Astrocyte (in vitro differentiated cells and primary cell): Measurements from ENCODE around the gene ZP2. TPM values are rescaled to one million over a fixed set of nuclear protein-coding genes. Genes with fewer than 3 reads are reported as not detected.

Experiments
- DNase-seq: peaks from one replicate; pipeline ENCODE4 v3.0.0-alpha.2; 2010; ENCODE audit warnings: low read depth
- FAIRE-seq: peaks from 2 replicates; lab custom pipeline; 2011; peaks lifted over from hg19 to GRCh38; lab: Jason Lieb, UNC
- H2AFZ ChIP-seq: 2 replicates; pipeline ENCODE4 v1.6.0; 2012; ENCODE audit warnings: low read depth, low read length, inconsistent platforms
- H3K27ac ChIP-seq: 2 replicates; pipeline ENCODE4 v1.5.1; 2011; ENCODE audit warnings: low read depth, low read length, inconsistent platforms
- H3K27me3 ChIP-seq: 2 replicates; pipeline ENCODE4 v1.6.0; 2011; ENCODE audit warnings: low read length, inconsistent platforms; ENCODE audit not compliant: insufficient read depth
- H3K36me3 ChIP-seq: 2 replicates; pipeline ENCODE4 v1.5.1; 2011; ENCODE audit warnings: low read length, inconsistent platforms; ENCODE audit not compliant: insufficient read depth
- H3K4me1 ChIP-seq: 2 replicates; pipeline ENCODE4 v1.5.1; 2011; ENCODE audit warnings: low read length, inconsistent platforms; ENCODE audit not compliant: insufficient read depth
- H3K4me2 ChIP-seq: 2 replicates; pipeline ENCODE4 v1.6.0; 2012; ENCODE audit warnings: low read length, inconsistent platforms
- H3K4me3 ChIP-seq: 2 replicates; pipeline ENCODE4 v1.5.1; 2011; ENCODE audit warnings: low read depth, mild to moderate bottlenecking, low read length, inconsistent platforms; ENCODE audit not compliant: insufficient read depth
- H3K79me2 ChIP-seq: 2 replicates; pipeline ENCODE4 v1.6.0; 2012; ENCODE audit warnings: mild to moderate bottlenecking, low read length, inconsistent platforms; ENCODE audit not compliant: insufficient read depth
- H3K9ac ChIP-seq: 2 replicates; pipeline ENCODE4 v1.6.0; 2012; ENCODE audit warnings: mild to moderate bottlenecking, low read length, inconsistent platforms
- H3K9me3 ChIP-seq: 2 replicates; pipeline ENCODE4 v1.5.1; 2012; ENCODE audit warnings: low read depth, mild to moderate bottlenecking, low read length, inconsistent platforms; ENCODE audit not compliant: insufficient read depth
- H4K20me1 ChIP-seq: 2 replicates; pipeline ENCODE4 v1.6.0; 2012; ENCODE audit warnings: low read length, inconsistent platforms; ENCODE audit not compliant: insufficient read depth
- H3K27ac Mint-ChIP-seq: one replicate; pipeline ENCODE4 v1.8.0; 2021; ENCODE audit warnings: mild to moderate bottlenecking, mixed read lengths; ENCODE audit not compliant: unreplicated experiment
- H3K27me3 Mint-ChIP-seq: one replicate; pipeline ENCODE4 v1.8.0; 2021; ENCODE audit warnings: low read depth, mixed read lengths; ENCODE audit not compliant: unreplicated experiment
- H3K36me3 Mint-ChIP-seq: one replicate; pipeline ENCODE4 v1.8.0; 2021; ENCODE audit warnings: low read depth, mixed read lengths; ENCODE audit not compliant: unreplicated experiment
- H3K4me1 Mint-ChIP-seq: one replicate; pipeline ENCODE4 v1.8.0; 2021; ENCODE audit warnings: low read depth, mixed read lengths; ENCODE audit not compliant: unreplicated experiment
- H3K4me3 Mint-ChIP-seq: one replicate; pipeline ENCODE4 v1.8.0; 2021; ENCODE audit warnings: mild to moderate bottlenecking, moderate library complexity, mixed read lengths; ENCODE audit not compliant: unreplicated experiment
- H3K9me3 Mint-ChIP-seq: one replicate; pipeline ENCODE4 v1.8.0; 2021; ENCODE audit warnings: mild to moderate bottlenecking, mixed read lengths; ENCODE audit not compliant: unreplicated experiment
- EZH2 ChIP-seq: IDR thresholded peaks from 2 replicates; pipeline ENCODE4 v1.6.1; 2012; ENCODE audit warnings: mild to moderate bottlenecking, low read length, inconsistent platforms; ENCODE audit not compliant: insufficient read depth
- total RNA-seq: library from RNA; stranded (reverse); gene quantifications from 2 replicates; pipeline ENCODE4 v1.2.1, GENCODE V29; 2021
- TF ChIP-seq, protein P1 (sequence below): IDR thresholded peaks from 2 replicates; pipeline ENCODE4 v1.5.1; 2011; ENCODE audit warnings: low read depth, mild to moderate bottlenecking, inconsistent platforms, low read length, moderate library complexity; ENCODE audit not compliant: insufficient read depth

The ZP2 gene
- total RNA-seq, 1 donor from 2014 or later: not detected

DNA sequence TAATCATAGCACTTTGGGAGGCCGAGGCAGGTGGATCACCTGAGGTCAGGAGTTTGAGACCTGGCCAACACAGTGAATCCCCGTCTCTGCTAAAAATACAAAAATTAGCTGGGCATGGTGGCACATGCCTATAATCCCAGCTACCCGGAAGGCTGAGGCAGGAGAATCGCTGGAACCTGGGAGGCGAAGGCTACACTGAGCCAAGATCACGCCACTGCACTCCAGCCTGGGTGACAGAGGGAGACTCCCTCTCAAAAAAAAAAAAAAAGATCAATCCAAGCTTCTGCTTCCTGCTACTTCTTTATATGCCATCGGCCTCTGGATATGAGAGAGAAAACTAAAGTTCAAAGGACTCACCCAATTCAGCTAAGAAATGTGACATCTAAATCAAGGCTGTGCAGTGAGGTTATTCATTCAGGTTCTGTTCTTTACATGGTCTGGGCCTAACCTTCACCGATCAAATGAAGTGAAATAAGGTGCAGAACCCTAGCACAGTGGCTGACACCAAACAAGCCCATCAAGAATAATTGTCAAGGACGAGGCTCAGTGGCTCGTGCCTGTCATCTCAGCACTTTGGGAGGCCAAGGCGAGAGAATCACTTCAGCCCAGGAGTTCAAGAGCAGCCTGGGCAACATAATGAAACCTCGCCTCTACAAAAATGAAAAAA is 25.6 kb downstream of the ZP2 start:
- Mint-ChIP-seq H3K9me3 (peaks cover 6% of the 10 kb centered on the region), H3K27ac (no peak overlapping the region), H3K4me1 (peaks cover 14% of the 10 kb centered on the region), H3K27me3 (no peaks in the 10 kb centered on the region), H3K4me3 (no peak overlapping the region), H3K36me3 (peaks cover 22% of the 10 kb centered on the region)
- Histone ChIP-seq H4K20me1 (no peaks in the 10 kb centered on the region), H3K9ac (no peak overlapping the region), H3K79me2 (no peaks in the 10 kb centered on the region), H3K27ac (no peak overlapping the region), H3K36me3 (no peaks in the 10 kb centered on the region), H2AFZ (no peak overlapping the region), H3K9me3 (no peaks in the 10 kb centered on the region), H3K4me2 (peak overlapping the region; percentile 35), H3K4me3 (no peak overlapping the region), H3K27me3 (no peaks in the 10 kb centered on the region), H3K4me1 (peaks cover 10% of the 10 kb centered on the region)
- no peak for FAIRE-seq
- TF ChIP-seq, protein P1, sequence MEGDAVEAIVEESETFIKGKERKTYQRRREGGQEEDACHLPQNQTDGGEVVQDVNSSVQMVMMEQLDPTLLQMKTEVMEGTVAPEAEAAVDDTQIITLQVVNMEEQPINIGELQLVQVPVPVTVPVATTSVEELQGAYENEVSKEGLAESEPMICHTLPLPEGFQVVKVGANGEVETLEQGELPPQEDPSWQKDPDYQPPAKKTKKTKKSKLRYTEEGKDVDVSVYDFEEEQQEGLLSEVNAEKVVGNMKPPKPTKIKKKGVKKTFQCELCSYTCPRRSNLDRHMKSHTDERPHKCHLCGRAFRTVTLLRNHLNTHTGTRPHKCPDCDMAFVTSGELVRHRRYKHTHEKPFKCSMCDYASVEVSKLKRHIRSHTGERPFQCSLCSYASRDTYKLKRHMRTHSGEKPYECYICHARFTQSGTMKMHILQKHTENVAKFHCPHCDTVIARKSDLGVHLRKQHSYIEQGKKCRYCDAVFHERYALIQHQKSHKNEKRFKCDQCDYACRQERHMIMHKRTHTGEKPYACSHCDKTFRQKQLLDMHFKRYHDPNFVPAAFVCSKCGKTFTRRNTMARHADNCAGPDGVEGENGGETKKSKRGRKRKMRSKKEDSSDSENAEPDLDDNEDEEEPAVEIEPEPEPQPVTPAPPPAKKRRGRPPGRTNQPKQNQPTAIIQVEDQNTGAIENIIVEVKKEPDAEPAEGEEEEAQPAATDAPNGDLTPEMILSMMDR: no peak
- no peak for TF ChIP-seq EZH2
- DNase-seq: no peak

DNA sequence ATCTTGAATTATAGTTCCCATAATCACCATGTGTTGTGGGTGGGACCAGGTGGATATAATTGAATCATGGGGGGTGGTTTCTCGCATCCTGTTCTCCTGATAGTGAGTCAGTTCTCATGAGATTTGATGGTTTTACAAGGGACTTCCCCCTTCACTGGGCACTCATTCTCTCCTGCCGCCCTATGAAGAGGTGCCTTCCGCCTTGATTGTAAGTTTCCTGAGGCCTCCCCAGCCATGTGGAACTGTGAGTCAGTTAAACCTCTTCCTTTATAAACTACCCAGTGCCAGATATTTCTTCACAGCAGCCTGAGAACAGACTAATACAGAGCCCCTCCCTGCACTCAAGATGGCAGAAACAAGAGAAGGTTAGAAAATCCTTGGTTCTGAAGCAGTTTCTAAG is 26.5 kb downstream of the ZP2 start:
- FAIRE-seq: no peak
- Mint-ChIP-seq H3K27ac (no peak overlapping the region), H3K9me3 (peaks cover 6% of the 10 kb centered on the region), H3K27me3 (no peaks in the 10 kb centered on the region), H3K36me3 (peaks cover 28% of the 10 kb centered on the region), H3K4me1 (peaks cover 14% of the 10 kb centered on the region), H3K4me3 (no peak overlapping the region)
- Histone ChIP-seq H3K4me3 (no peak overlapping the region), H3K4me2 (no peak overlapping the region), H3K27ac (no peak overlapping the region), H3K4me1 (peaks cover 10% of the 10 kb centered on the region), H3K36me3 (peaks cover under 1% of the 10 kb centered on the region), H2AFZ (no peak overlapping the region), H3K9ac (no peak overlapping the region), H3K79me2 (no peaks in the 10 kb centered on the region), H3K27me3 (no peaks in the 10 kb centered on the region), H4K20me1 (no peaks in the 10 kb centered on the region), H3K9me3 (no peaks in the 10 kb centered on the region)
- no peak for DNase-seq
- TF ChIP-seq, protein P1: no peak
- no peak for TF ChIP-seq EZH2

DNA sequence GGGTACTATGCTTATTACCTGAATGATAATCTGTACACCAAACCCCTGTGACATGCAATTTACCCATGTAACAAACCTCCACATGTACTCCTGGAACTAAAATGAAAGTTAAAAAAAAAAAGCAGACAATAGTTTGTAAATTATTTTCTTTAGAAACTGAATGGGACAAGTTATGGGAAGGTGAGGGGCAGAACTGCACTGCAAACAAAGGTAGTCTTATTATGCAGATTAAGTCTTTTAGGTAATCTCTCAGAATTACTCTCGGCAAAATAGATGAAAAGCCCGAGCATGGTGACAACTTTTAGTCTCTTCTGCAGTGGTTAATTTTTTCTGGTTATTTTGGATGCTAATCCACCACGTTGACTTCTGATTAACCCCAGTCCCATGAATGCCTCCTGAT is 27.4 kb downstream of the ZP2 start:
- no peak for FAIRE-seq
- H3K36me3 Mint-ChIP-seq: peaks cover 37% of the 10 kb centered on the region
- TF ChIP-seq, protein P1: no peak
- TF ChIP-seq EZH2: no peak

More for the DNA sequence above, 27.4 kb downstream of the ZP2 start:
- H3K9me3 ChIP-seq: no peaks in the 10 kb centered on the region
- no peaks in the 10 kb centered on the region for H4K20me1 ChIP-seq
- no peak overlapping the region for H3K4me3 ChIP-seq
- no peaks in the 10 kb centered on the region for H3K79me2 ChIP-seq
- peaks cover 14% of the 10 kb centered on the region for H3K4me1 Mint-ChIP-seq
- H3K27me3 ChIP-seq: no peaks in the 10 kb centered on the region
- H3K27ac ChIP-seq: no peak overlapping the region
- H3K27ac Mint-ChIP-seq: no peak overlapping the region
- no peaks in the 10 kb centered on the region for H3K27me3 Mint-ChIP-seq
- H3K4me3 Mint-ChIP-seq: no peak overlapping the region
- peaks cover 6% of the 10 kb centered on the region for H3K9me3 Mint-ChIP-seq
- H2AFZ ChIP-seq: no peak overlapping the region
- H3K4me2 ChIP-seq: no peak overlapping the region
- no peak overlapping the region for H3K9ac ChIP-seq
- DNase-seq: no peak
- H3K4me1 ChIP-seq: peaks cover 10% of the 10 kb centered on the region
- peaks cover 3% of the 10 kb centered on the region for H3K36me3 ChIP-seq
